Forelimb muscle (tissue), 1 donor: ENCODE data around the gene GNPDA1. TPM values are rescaled to one million over a fixed set of nuclear protein-coding genes. Genes with fewer than 3 reads are reported as not detected.
A peak's percentile ranks its signal among the peaks of the same experiment; 100 is the strongest.
"Not testable (repeated sequence)": the region's sequence is repeated elsewhere in the genome, so short reads cannot be mapped to it uniquely, and the experiment has no call there.

Experiments used
- DNase-seq: peaks from one replicate; pipeline ENCODE4 v3.0.0-alpha.2; 2013; ENCODE audit warnings: low read depth
- polyA plus RNA-seq: library from polyadenylated mRNA; unstranded; fragments of 120-200 nt; gene quantifications from one replicate; pipeline ENCODE4 v1.2.1, GENCODE V29; 2013; ENCODE audit not compliant: insufficient read length

GNPDA1 gene
- 18.8 TPM for polyA plus RNA-seq

DNA sequence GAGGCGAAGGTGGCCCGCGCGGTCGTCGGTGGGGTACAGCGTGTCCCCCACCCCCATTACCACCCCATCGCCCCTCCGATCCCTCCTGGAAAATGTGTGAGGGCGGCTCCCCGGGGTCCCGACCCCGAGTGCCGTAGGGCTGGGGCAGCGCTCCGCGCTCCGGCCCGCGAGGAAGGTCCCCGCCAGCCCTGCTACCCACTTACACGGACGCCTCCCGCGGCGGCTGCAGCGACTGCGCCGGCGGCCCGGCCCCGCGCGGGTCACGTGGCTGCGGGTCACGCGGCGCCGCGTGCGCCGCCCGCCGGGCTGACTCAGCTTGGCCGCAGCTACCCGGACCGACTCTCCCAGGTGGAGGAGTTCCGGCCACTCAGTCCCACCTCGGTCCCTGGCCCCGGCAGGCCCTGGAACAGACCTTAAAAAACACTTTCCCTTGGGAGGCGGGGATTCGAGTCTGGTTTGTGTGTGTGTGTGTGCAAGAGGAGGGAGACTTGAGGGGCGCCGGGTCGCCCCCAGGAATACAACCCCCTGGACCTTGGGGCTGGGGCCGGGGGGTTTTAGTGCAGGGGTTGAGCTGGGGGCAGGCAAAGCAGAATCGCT lies at the start of gene GNPDA1:
GNPDA1 (minus strand) TSS at position 236 of the 597 bp plus-strand sequence. CDS start 992 bp downstream, outside the sequence.
- DNase-seq: peak; percentile 60

DNA sequence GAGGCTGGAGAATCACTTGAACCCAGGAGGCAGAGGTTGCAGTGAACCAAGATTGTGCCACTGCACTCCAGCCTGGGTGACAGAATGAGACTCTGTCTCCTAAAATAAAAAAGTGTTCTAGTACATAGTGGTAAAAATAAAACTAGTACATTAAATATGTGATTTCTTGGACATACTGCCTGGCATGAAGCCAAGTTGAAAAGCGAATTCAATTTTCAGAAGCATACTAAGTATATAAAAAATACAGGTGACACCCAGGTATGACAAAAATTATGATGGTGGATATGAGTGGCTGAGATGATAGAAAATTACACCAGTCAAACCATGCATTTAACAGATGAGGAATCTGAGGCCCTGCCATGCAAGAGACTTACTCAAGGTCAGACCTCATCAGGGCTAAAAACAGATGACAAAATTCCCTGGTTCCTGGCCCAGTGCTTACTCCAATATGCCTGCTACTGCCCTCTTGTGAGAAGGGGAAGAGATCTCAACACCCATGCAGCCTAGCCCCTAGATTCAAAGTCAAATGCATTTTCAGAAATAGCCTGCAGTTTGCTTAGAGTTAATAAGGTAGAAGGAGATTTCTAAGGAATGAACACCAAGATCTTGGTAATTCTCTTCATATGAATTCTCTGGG lies 46.6 kb upstream of the GNPDA1 start:
- no peak for DNase-seq

DNA sequence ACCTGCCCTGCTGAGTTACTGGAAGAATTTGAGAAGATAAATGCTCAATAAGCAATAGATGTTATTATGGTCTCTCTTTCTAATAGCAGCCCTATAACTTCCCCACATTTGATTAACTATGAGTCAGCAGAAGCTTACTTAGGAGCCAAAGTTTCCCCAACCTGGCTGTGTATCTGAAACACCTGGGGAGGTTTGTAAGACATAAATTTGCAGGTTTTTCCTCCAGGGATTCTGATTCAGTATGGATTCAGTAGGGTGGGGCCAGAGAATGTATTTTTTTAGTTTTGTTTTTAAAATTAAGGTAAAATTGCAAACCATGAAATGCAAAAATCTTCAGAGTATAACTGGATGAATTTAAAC lies 44.9 kb upstream of the GNPDA1 start:
- DNase-seq: no peak

DNA sequence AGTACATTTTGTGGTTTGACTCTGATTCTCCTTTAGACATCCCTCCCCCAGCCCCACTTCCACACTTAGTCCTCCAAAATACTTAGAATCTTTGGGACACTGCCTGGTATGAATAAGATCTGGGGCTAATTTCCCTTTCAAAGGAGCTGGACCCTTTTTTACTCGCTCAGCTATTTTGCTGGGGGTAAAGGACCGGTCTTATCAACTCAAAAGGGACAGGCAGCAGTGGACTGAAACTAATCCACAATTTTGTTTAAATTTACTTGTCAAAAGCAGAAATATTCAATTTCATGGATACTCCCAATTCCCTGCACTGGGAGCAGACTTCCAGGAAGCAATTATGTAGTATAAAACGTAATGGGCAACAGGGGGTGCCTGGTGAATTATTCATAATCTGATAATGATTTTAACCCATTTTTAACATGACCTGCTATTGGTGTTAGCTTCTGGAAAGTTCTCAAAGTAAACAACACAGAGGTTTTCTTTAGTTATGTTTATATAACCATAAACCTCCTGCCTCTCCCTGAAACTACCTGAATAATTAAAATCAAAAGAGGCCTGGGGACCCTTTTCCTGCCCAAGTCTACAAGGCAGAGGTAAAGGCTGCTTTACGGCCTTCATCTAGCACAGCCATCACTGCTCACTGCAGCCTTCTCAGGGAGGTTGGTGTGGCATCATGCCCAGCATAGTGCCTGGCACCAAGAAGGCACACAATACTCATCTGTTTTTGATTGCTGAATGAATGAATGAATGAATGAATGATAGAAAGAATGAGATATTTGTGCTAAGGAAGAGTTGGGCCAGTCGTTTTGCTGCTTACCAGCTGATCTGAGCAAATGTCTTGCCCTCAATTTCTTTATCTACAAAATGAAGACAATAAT lies 44.2 kb upstream of the GNPDA1 start:
- DNase-seq: no peak

DNA sequence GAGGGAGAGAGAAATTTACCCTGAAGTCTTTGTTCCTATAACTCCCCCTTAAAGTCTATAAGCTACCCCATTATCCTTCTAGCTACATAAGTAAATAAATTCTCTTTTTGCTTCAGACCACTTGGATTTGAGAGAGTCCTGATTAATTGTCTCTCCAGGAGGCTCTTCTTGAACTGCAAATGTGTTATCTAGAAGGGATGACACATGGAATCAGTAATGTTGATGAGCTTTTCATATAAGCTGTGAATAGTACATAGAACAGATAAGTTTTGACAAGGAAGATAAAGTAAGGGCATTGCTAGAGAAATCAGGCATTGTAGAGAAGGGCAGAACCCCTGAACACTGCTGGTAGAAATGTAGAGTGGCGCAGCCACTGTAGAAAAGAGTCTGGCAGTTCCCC lies 42.5 kb upstream of the GNPDA1 start:
- no peak for DNase-seq

DNA sequence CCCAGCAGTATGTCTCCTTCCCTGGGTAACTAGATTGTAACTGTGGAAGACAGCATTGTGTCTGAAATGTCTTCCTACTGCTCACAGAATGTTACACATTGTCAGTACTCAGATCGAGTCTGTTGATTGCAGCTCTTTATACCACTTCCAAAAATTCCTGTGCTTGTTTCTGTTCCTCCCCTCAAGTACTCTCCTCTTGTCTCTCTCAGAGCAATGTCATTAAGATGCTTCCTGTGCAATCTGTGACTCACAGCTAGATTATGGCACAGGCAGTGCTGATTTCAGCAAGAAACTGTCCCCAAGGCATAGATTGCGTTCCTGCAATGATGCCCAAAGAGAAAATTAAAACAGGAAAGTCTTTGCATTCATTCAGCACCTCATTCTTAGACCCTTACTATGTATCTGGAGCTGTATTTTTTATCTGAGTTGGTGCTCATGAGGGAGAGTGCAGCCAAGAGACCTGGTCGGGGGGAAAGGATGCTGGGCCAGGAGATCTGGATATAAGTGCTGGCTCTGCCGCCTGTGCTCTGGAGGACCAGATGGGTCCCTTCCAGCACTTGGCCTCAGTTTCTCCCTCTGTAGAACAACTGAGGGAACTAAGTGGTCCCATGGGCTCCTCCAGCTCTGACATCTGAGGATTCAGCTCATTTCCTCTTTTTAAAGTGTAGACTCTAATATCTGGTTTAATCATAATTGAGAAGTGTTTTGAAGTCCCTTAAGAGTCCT lies 40.8 kb upstream of the GNPDA1 start:
- peak; percentile 64 for DNase-seq

DNA sequence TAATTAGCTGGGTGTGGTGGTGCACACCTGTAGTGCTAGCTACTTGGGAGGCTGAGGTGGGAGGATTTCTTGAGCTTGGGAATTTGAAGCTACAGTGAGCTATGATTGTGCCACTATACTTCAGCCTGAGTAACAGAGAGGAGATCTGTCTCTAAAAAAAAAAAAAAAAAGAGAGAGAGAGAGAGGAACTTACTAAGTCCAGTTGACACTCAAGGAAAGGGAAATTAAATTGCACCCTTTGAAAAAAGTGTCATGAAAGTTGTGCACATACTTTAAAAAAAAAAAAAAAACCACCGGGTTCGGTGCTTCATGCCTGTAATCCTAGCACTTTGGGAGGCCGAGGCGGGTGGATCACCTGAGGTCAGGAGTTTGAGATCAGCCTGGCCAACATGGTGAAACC lies 39.2 kb upstream of the GNPDA1 start:
- not testable (repeated sequence) for DNase-seq

DNA sequence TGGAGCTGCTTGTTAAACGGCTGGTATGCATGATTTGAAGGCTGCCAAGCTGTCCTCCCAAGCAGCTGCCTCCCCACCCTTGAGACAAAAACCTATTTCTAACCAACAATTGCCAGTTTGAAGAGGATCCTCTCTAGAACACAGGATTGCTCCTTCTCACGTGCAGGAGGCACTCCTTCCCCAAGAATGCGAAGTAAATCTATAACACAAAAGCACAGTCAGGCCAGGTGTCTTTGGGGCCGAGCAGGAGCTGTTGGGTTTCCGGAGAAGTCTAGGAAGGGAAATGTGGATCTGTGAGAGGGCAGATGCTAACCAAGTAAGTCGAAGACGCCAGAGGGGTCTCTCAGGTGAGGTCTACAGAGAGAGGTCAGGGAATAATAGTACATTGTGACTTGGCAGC lies 35.4 kb upstream of the GNPDA1 start:
- no peak for DNase-seq

DNA sequence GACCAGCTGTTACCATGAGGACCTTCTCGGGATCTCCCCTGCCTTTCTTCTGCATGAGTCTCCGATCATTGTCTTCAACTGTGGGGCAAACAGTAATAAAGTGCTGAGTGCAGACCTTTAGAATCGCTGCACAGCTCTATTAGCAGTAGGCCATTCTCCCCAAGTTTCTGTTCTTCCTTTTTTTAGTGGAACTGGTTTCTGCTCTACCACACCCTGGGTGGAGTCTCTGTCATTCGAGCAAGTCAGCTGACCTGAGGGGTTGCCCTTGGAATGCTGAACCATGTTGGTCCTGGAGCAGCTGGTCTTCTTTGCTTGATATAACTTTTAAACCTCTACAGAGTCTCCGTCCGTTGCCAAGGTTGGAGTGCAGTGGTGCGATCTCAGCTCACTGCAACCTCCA lies 33.4 kb upstream of the GNPDA1 start:
- no peak for DNase-seq

DNA sequence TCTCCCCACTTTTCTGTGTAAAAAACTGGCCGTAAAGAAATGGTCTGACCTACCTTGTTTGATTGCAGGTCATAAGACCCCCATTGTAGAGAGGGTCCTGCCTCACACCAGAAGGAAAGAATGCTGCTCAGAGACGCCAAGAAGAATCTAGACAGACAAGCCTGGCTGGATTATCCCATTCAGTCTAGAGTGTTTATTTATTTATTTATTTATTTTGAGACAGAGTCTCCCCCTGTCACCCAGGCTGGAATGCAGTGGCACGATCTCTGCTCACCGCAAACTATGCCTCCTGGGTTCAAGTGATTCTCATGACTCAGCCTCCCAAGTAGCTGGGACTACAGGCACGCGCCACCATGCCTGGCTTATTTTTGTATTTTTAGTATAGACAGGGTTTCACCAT lies 28.1 kb upstream of the GNPDA1 start:
- not testable (repeated sequence) for DNase-seq

DNA sequence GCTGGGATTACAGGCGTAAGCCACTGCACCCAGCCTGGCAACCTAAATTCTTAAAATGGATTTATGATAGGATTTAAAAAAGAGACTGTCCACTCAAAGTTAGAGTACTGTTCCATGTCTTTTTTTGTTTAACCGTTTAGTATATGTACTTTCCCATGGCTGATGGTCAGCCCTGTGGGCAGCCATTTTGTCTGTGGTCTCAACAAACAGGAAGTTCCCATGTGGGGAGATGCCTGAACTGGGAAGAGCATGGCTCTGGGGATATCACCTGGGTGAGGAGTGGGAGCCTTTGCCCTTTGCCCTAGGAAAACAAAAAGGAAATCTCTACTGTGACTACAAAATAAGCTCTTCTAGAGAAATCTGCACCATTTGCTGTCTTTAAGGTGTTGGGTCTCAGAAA lies 27.5 kb upstream of the GNPDA1 start:
- no peak for DNase-seq

DNA sequence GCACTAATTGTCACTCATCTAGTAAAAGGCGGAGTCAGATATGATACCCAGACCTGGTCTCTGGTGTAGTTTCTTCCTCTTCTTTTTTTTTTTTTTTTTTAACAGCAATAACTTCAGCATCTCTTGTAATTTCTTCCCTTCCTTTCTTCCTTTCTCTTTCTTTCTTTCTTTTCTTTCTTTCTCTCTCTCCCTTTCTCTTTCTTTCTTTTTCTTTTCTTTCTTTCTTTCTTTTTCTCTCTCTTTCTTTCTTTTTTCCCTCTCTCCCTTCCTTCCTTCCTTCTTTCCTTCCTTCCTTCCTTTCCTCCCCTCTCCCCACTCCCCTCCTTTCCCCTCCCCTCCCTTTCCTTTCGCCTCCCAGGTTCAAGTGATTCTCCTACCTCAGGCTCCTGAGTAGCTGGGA lies 25.9 kb upstream of the GNPDA1 start:
- no peak for DNase-seq

DNA sequence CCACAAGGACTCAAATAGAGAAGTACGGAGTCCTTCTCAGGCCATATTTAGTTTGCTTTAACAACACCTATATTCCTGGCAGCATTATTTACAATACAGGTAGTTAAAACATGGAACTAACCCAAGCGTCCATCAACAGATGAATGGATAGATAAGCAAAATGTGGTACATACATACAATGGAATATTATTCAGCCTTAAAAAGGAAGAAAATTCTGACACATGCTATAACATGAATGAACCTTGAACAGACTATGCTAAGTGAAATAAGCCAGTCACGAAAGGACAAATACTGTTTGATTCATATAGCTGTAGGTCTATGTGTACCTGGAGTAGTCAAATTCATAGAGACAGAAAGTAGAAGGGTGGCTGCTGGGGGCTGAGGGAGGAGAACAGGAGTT lies 24.8 kb upstream of the GNPDA1 start:
- not testable (repeated sequence) for DNase-seq

DNA sequence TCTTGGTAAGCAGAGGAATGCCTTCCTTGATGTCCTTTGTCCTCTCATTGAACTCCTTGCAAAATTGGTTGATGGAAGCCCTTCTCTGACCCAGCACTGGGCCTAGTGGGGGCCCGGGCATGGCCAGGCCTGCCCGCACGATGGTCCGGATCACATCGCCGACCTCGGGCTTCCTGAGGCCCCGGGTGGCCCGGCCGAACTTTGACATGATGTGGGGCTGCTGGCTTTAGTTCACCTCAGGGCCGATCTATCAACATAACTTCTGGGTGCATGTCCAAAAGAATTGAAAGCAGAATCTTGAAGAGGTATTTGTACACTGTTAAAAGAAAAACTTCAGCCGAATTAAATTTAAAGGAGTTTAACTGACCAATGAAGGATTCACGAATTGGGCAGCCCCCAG lies 24.1 kb upstream of the GNPDA1 start:
- DNase-seq: no peak

DNA sequence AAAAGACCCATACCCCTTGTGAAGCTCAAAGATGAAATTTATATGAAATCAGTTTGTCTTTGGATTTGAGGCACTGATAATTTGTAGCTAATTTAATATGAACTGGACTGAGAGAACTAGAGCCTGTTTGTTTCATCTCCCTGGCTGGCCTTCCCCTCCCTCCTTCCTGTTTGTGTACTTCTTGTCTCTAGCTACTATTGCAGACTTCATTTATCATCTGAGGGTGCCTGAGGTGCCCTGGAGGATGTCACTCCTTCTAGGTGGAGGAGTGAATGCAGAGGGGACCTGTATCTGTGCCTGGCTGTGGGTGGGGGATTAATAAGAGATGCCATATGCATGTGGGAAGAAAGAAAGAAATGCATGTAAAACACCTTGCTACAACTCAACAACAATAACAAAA lies 22.2 kb upstream of the GNPDA1 start:
- DNase-seq: no peak

DNA sequence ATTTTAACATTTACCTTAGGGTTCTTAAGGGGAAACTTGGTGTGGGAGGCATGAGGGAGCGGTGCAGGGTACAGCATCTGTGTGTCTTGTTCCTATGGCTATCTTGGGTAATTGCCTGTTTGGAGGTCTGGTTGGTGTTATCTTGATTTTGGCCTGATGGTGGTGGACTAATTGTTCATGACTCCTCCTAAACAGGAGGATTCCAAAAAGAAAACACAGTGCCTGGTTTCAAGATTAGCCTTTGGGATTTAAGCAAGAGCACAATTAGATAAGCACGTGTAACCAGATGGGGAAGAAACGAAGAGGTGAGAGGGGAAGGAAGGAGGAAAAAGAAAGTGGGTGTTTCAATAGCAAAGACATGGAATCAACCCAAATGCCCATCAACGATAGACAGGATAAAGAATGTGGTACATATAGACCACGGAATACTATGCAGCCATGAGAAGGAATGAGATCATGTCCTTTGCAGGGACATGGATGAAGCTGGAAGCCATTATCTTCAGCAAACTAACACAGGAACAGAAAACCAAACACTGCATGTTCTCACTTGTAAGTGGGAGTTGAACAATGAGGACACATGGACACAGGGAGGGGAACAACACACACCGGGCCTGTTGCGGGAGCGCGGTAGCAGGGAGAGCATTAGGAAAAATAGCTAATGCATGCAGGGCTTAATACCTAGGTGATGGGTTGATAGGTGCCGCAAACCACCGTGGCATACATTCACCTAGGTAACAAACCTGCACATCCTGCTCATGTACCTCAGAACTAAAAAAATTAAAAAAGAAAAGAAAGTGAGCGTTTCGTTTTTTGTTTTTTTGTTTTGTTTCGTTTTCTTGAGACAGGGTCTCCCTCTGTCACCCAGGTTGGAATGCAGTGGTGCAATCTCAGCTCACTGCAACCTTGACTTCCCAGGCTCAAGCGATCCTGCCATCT lies 21.1 kb upstream of the GNPDA1 start:
- DNase-seq: not testable (repeated sequence)

DNA sequence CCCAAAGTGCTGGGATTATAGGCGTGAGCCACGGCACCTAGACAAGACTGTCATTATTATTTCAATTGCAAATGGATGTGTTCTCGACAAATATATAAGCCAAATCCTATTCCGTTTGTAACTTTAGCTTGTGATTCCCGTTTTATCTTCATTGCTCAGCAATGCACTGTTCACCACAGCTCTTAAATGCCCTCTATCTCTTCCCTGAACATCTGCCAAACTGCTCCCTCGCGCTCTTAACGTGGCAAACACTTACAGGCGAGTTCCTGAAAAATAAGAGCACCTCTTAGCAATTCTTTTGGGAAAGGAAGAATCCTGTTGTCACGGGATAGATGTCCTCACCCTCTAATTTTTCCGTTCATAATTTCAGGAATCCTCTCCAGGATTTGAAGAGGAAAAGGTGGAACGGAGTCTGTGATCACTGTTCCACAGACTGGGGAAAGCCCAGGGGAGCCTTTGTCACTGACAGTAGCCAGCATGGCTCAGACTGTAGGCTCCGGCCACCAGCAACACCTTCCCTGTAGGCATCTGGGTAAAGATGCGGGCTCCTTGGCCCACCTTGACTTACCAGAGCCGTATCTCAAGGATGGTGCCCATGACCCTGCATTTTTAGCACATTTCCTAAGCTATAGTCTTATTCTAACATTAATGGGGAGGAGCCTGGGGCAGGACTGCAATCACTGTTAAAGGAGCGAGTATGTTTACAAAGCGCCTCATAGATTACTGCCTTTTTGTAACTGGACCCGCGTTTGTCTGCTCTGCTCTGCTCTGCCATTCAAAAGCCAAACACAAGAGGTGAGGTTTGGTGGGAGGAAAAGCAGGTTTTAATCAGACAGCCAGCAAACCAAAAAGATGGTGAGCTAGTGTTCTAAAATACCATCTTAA lies 20.2 kb upstream of the GNPDA1 start:
- no peak for DNase-seq

DNA sequence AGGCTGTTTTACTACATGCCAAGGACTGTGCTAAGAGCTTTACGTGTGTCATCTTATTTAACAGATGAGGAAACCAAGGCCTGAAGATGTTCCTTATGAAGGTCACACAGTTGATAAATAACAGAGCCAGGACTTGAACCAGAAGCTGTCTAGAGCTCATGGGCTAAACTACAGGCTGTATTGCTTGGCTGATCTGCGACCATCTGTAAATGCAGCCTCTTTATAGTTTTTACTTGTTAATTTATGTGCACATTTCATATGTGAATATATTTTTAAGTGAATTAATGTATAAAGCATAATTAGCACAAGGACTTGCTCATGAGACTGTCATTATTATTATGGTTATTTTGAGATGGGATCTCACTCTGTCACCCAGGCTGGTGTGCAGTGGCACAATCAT lies 19.3 kb upstream of the GNPDA1 start:
- DNase-seq: no peak

DNA sequence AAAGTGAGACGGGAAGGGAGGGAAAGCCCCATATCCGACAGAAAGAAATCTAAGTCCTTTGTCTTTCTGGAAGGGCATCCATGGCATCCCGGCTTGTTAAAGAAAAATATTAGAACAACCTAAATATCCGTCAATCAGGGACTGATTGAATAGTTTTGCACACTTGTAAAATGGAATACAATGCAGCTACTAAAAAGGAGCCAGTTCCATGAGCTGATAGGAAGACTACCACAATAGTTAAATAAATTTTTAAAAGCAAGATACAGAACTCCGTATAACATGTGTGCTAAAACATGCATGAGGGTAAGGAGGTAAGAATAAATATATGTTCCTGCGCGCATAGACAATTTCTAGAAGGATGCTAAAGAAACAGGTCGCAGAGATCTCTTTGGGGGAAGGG lies 12.8 kb upstream of the GNPDA1 start:
- DNase-seq: no peak

DNA sequence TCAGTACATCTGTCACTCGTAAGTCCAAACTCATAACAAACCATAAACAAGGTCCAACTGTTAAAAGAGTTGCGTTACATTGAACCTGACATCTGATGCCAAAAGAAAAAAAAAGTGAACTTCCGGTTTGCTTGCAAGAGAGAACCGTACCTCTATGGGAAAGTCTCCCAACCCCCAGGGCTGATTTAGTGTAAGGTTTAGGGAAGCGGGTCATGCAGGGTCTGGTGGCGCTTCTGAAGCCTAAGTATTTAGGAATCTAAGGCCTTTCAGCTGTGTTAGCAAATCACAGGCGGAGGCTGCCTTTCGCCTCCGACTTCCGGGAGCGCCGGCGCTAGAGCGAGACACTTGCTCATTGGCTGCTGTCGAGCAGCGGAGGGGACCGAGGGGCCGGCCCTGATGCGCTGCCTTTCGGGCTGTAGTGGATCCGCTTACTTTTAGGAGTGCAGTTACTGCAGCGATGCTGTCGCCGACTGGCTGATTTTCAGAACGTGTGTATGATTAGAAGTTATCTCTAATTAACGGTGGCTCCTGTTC lies 12.0 kb upstream of the GNPDA1 start:
- peak; percentile 67 for DNase-seq
